ENCODE measurements around the gene ULBP1. TPM values are rescaled to one million over a fixed set of nuclear protein-coding genes. Genes with fewer than 3 reads are reported as not detected.
"Not testable (repeated sequence)": the region's sequence is repeated elsewhere in the genome, so short reads cannot be mapped to it uniquely, and the experiment has no call there.

Gene ULBP1
- total and polyA plus RNA-seq, 2 donors = 0.19 to 0.68 TPM

- H3K27ac ChIP-seq (ENCODE audit: low read depth in 1 of 2, low read length in 1 of 2) = no peak within 1 kb of the TSS
- H3K4me3 ChIP-seq (ENCODE audit: low read length in 2 of 2) = peak within 1 kb of the TSS; percentile 3 to 5
- peak in 8 of 9 donors; percentile 54 to 91 (median 68) for DNase-seq (ENCODE audit: low read depth in 6 of 9, low spot score in 9 of 9)
- H3K36me3 ChIP-seq (ENCODE audit: control insufficient read depth in 2 of 2, insufficient read depth in 2 of 2, low read length in 1 of 2) = no peaks in the 10 kb centered on the region
- peaks cover 0 to 17% of the 10 kb centered on the region in 2 donors for H3K9me3 ChIP-seq (ENCODE audit: control insufficient read depth in 2 of 2, insufficient read depth in 1 of 2, low read length in 1 of 2)
- peaks cover 27 to 88% of the 10 kb centered on the region in 2 donors for H3K27me3 ChIP-seq (ENCODE audit: control insufficient read depth in 2 of 2, insufficient read depth in 1 of 2, low read length in 1 of 2)
- 2% methylated on average over 40 of the region's 40 CpGs for WGBS
- H3K4me1 ChIP-seq (ENCODE audit: control insufficient read depth in 2 of 2, insufficient read depth in 2 of 2, low read length in 2 of 2) = peaks cover 0 to 20% of the 10 kb centered on the region in 2 donors
Measured at GRCh38 chr6:149922642-149923326, 41.0 kb upstream of the ULBP1 start, which contains the start of gene RAET1G. Gene RAET1G (minus strand): TSS chr6:149923121. CDS start chr6:149923010, 111 bp downstream.

GRCh38 chr6:149923327-149923986, 40.3 kb upstream of the ULBP1 start:
- H3K4me3 ChIP-seq (ENCODE audit: low read length in 2 of 2) = peak overlapping the region; percentile 3 to 5
- H3K27me3 ChIP-seq (ENCODE audit: control insufficient read depth in 2 of 2, insufficient read depth in 1 of 2, low read length in 1 of 2) = peaks cover 27 to 84% of the 10 kb centered on the region in 2 donors
- DNase-seq (ENCODE audit: low read depth in 6 of 9, low spot score in 9 of 9) = no peak
- 19% methylated on average over 33 of the region's 33 CpGs for WGBS
- H3K36me3 ChIP-seq (ENCODE audit: control insufficient read depth in 2 of 2, insufficient read depth in 2 of 2, low read length in 1 of 2) = no peaks in the 10 kb centered on the region
- peaks cover 0 to 17% of the 10 kb centered on the region in 2 donors for H3K9me3 ChIP-seq (ENCODE audit: control insufficient read depth in 2 of 2, insufficient read depth in 1 of 2, low read length in 1 of 2)
- peaks cover 0 to 20% of the 10 kb centered on the region in 2 donors for H3K4me1 ChIP-seq (ENCODE audit: control insufficient read depth in 2 of 2, insufficient read depth in 2 of 2, low read length in 2 of 2)
- H3K27ac ChIP-seq (ENCODE audit: low read depth in 1 of 2, low read length in 1 of 2) = no peak overlapping the region

- Histone ChIP-seq H3K27ac (ENCODE audit: low read depth in 1 of 2, low read length in 1 of 2) (no peak overlapping the region), H3K36me3 (ENCODE audit: control insufficient read depth in 2 of 2, insufficient read depth in 2 of 2, low read length in 1 of 2) (no peaks in the 10 kb centered on the region), H3K27me3 (ENCODE audit: control insufficient read depth in 2 of 2, insufficient read depth in 1 of 2, low read length in 1 of 2) (peaks cover 27 to 82% of the 10 kb centered on the region in 2 donors), H3K4me1 (ENCODE audit: control insufficient read depth in 2 of 2, insufficient read depth in 2 of 2, low read length in 2 of 2) (peaks cover 0 to 20% of the 10 kb centered on the region in 2 donors), H3K9me3 (ENCODE audit: control insufficient read depth in 2 of 2, insufficient read depth in 1 of 2, low read length in 1 of 2) (peaks cover 1 to 17% of the 10 kb centered on the region in 2 donors), H3K4me3 (ENCODE audit: low read length in 2 of 2) (no peak overlapping the region)
- WGBS = 72% methylated on average over 9 of the region's 9 CpGs
- no peak for DNase-seq (ENCODE audit: low read depth in 6 of 9, low spot score in 9 of 9)
Measured at GRCh38 chr6:149924206-149924932, 39.4 kb upstream of the ULBP1 start.

- Histone ChIP-seq H3K4me1 (ENCODE audit: control insufficient read depth in 2 of 2, insufficient read depth in 2 of 2, low read length in 2 of 2) (peaks cover 0 to 20% of the 10 kb centered on the region in 2 donors), H3K27ac (ENCODE audit: low read depth in 1 of 2, low read length in 1 of 2) (no peak overlapping the region), H3K4me3 (ENCODE audit: low read length in 2 of 2) (no peak overlapping the region), H3K27me3 (ENCODE audit: control insufficient read depth in 2 of 2, insufficient read depth in 1 of 2, low read length in 1 of 2) (peaks cover 27 to 85% of the 10 kb centered on the region in 2 donors), H3K36me3 (ENCODE audit: control insufficient read depth in 2 of 2, insufficient read depth in 2 of 2, low read length in 1 of 2) (no peaks in the 10 kb centered on the region), H3K9me3 (ENCODE audit: control insufficient read depth in 2 of 2, insufficient read depth in 1 of 2, low read length in 1 of 2) (peaks cover 1 to 17% of the 10 kb centered on the region in 2 donors)
- 94% methylated on average over 4 of the region's 4 CpGs for WGBS
- DNase-seq (ENCODE audit: low read depth in 6 of 9, low spot score in 9 of 9) = no peak
Measured at GRCh38 chr6:149924933-149925252, 38.9 kb upstream of the ULBP1 start.

- Histone ChIP-seq H3K4me1 (ENCODE audit: control insufficient read depth in 2 of 2, insufficient read depth in 2 of 2, low read length in 2 of 2) (peaks cover 0 to 20% of the 10 kb centered on the region in 2 donors), H3K27ac (ENCODE audit: low read depth in 1 of 2, low read length in 1 of 2) (no peak overlapping the region), H3K9me3 (ENCODE audit: control insufficient read depth in 2 of 2, insufficient read depth in 1 of 2, low read length in 1 of 2) (peaks cover 1 to 17% of the 10 kb centered on the region in 2 donors), H3K4me3 (ENCODE audit: low read length in 2 of 2) (peak overlapping the region; percentile 5 to 8), H3K27me3 (ENCODE audit: control insufficient read depth in 2 of 2, insufficient read depth in 1 of 2, low read length in 1 of 2) (peaks cover 27 to 82% of the 10 kb centered on the region in 2 donors), H3K36me3 (ENCODE audit: control insufficient read depth in 2 of 2, insufficient read depth in 2 of 2, low read length in 1 of 2) (no peaks in the 10 kb centered on the region)
- 16% methylated on average over 34 of the region's 34 CpGs for WGBS
- DNase-seq (ENCODE audit: low read depth in 6 of 9, low spot score in 9 of 9) = no peak
Measured at GRCh38 chr6:149925253-149925973, 38.3 kb upstream of the ULBP1 start.

- Histone ChIP-seq H3K36me3 (ENCODE audit: control insufficient read depth in 2 of 2, insufficient read depth in 2 of 2, low read length in 1 of 2) (no peaks in the 10 kb centered on the region), H3K4me3 (ENCODE audit: low read length in 2 of 2) (peak overlapping the region in 1 of 2 donors; percentile 5), H3K4me1 (ENCODE audit: control insufficient read depth in 2 of 2, insufficient read depth in 2 of 2, low read length in 2 of 2) (peaks cover 0 to 20% of the 10 kb centered on the region in 2 donors), H3K9me3 (ENCODE audit: control insufficient read depth in 2 of 2, insufficient read depth in 1 of 2, low read length in 1 of 2) (peaks cover 1 to 17% of the 10 kb centered on the region in 2 donors), H3K27me3 (ENCODE audit: control insufficient read depth in 2 of 2, insufficient read depth in 1 of 2, low read length in 1 of 2) (peaks cover 30 to 81% of the 10 kb centered on the region in 2 donors), H3K27ac (ENCODE audit: low read depth in 1 of 2, low read length in 1 of 2) (no peak overlapping the region)
- WGBS = 5% methylated on average over 31 of the region's 31 CpGs
- DNase-seq (ENCODE audit: low read depth in 6 of 9, low spot score in 9 of 9) = peak in 2 of 9 donors; percentile 35 to 63
Measured at GRCh38 chr6:149925974-149926777, 37.6 kb upstream of the ULBP1 start.

GRCh38 chr6:149927025-149927424, 36.7 kb upstream of the ULBP1 start:
- H3K27me3 ChIP-seq (ENCODE audit: control insufficient read depth in 2 of 2, insufficient read depth in 1 of 2, low read length in 1 of 2) = peaks cover 29 to 81% of the 10 kb centered on the region in 2 donors
- H3K4me3 ChIP-seq (ENCODE audit: low read length in 2 of 2); H3K36me3 ChIP-seq (ENCODE audit: control insufficient read depth in 2 of 2, insufficient read depth in 2 of 2, low read length in 1 of 2); H3K27ac ChIP-seq (ENCODE audit: low read depth in 1 of 2, low read length in 1 of 2); DNase-seq (ENCODE audit: low read depth in 6 of 9, low spot score in 9 of 9): not testable (repeated sequence)
- 87% methylated on average over 4 of the region's 4 CpGs for WGBS
- H3K9me3 ChIP-seq (ENCODE audit: control insufficient read depth in 2 of 2, insufficient read depth in 1 of 2, low read length in 1 of 2) = peaks cover 1 to 17% of the 10 kb centered on the region in 2 donors
- peaks cover 0 to 20% of the 10 kb centered on the region in 2 donors for H3K4me1 ChIP-seq (ENCODE audit: control insufficient read depth in 2 of 2, insufficient read depth in 2 of 2, low read length in 2 of 2)

- Histone ChIP-seq H3K27ac (ENCODE audit: low read depth in 1 of 2, low read length in 1 of 2) (no peak overlapping the region), H3K9me3 (ENCODE audit: control insufficient read depth in 2 of 2, insufficient read depth in 1 of 2, low read length in 1 of 2) (peaks cover 1 to 4% of the 10 kb centered on the region in 2 donors), H3K36me3 (ENCODE audit: control insufficient read depth in 2 of 2, insufficient read depth in 2 of 2, low read length in 1 of 2) (no peaks in the 10 kb centered on the region), H3K27me3 (ENCODE audit: control insufficient read depth in 2 of 2, insufficient read depth in 1 of 2, low read length in 1 of 2) (peaks cover 21 to 73% of the 10 kb centered on the region in 2 donors), H3K4me1 (ENCODE audit: control insufficient read depth in 2 of 2, insufficient read depth in 2 of 2, low read length in 2 of 2) (peaks cover 0 to 11% of the 10 kb centered on the region in 2 donors), H3K4me3 (ENCODE audit: low read length in 2 of 2) (no peak overlapping the region)
- peak in 1 of 9 donors; percentile 31 for DNase-seq (ENCODE audit: low read depth in 6 of 9, low spot score in 9 of 9)
- 5% methylated on average over 3 of the region's 3 CpGs for WGBS
Measured at GRCh38 chr6:149929422-149929821, 34.3 kb upstream of the ULBP1 start.
